ENCODE data around the gene RAPGEF3.

- TF ChIP-seq ZNF558 (tag by site-specific recombination; IDR thresholded peaks at IDR 0.05) (no peak), ZNF660 (tag by site-specific recombination; IDR thresholded peaks at IDR 0.05) (no peak), ZNF140 (tag by site-specific recombination; IDR thresholded peaks at IDR 0.05) (no peak), ZNF549 (tag by site-specific recombination; IDR thresholded peaks at IDR 0.05) (no peak)
These were observed 71.0 kb downstream of the RAPGEF3 start for GRCh38 chr12:47687636-47688035.
